GF-D8 (cell line): ENCODE data around the gene MACF1.
"Not testable (repeated sequence)": the region's sequence is repeated elsewhere in the genome, so short reads cannot be mapped to it uniquely, and the experiment has no call there.

Source experiments
- DNase-seq: peaks from one replicate; lab custom pipeline; 2025; lab: John Stamatoyannopoulos, UW

The MACF1 gene

DNA sequence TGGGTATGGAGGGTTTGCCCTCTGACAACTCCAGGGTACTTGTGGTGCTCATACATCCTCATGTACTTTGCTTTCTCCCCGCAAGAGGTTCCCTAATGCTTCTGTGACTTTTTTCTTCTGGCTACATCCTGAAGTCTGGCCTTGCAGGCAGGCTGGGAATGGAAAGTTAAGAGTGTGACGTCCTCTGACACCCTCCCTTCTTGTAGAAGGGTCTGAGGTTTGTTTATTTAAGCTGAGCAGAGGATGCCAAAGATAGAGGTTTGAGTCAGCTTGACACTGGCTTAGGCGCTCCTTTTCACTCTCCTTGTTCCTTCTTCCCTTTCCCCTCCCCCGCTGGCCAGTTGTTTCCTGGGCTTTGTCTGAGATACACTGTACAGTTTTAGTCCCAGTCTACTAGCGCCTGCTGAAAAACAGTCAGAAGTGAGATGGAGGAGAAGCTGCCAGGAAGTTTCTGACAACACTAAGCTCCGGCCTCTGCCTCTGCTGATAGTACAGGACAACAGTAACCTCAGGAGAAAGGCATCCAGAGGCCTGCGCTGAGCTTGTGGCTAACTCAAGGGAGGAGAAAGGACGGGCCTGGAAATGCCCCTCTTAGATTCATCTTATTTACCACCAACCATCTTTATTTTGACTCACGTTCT lies at the start of gene MACF1:
MACF1 (plus strand) TSS at position 255 of the 641 bp plus-strand sequence; CDS start at position 583, 328 bp downstream.
- peak; percentile 70 for DNase-seq

GRCh38 chr1:39157304-39157703 lies 47.2 kb upstream of the MACF1 start:
- DNase-seq = no peak

DNA sequence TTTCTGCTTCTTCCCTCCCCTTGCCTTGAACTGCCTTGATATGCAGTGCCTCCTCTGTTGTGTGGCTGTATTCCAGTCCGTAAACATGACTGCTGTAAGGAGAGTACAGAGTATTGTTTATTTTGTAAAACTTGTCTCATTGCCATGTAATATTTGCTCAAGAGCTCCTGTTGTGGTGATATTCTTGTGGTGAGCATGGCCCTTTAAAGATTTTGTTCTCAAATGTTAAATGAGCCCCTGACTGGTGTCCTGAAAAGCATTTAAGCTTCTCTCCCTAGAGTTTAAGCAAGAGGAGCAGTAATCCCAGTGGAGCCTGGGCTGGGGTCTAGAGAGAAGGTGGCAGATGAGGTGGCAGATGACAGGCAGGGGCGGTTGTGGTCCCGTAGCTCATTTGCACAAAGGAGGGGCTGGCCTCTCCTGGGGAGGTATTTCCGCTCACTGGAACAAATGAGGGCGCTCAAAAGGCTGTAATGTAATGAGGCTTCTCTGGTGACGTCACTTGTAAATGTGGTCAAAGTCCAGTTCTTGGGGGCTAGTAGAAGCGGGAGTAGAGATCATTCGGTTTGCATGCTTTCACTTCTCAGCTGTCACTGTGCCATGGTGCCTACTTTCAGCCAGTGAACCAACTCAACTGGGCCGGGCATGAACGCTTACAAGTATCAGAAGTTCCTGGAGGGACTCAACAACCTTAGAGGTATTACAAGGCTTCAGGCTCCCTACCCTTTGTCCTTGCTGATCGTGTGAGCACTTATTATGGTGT lies 46.0 kb upstream of the MACF1 start:
- DNase-seq = no peak

- DNase-seq = no peak
These were observed 45.1 kb upstream of the MACF1 start for GRCh38 chr1:39159224-39160036.

GRCh38 chr1:39160703-39161102 lies 43.8 kb upstream of the MACF1 start:
- DNase-seq = no peak

DNA sequence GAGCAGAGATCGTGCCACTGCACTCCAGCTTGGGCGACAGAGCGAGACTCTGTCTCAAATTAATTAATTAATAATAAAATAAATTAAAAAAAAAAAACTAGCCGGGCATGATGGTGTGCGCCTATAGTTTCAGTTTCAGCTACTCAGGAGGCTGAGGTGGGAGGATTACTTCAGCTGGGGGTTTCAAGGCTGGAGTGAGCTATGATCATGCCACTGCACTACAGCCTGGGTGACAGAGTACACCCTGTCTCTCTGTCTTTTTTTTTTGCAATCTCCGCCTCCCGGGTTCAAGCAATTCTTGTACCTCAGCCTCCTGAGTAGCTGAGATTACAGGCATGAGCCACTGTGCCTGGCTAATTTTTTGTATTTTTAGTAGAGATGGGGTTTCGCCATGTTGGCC lies 42.7 kb upstream of the MACF1 start:
- not testable (repeated sequence) for DNase-seq

- no peak for DNase-seq
These were observed 41.0 kb upstream of the MACF1 start for GRCh38 chr1:39163469-39163868.

GRCh38 chr1:39164256-39164655 lies 40.2 kb upstream of the MACF1 start:
- DNase-seq = no peak

DNA sequence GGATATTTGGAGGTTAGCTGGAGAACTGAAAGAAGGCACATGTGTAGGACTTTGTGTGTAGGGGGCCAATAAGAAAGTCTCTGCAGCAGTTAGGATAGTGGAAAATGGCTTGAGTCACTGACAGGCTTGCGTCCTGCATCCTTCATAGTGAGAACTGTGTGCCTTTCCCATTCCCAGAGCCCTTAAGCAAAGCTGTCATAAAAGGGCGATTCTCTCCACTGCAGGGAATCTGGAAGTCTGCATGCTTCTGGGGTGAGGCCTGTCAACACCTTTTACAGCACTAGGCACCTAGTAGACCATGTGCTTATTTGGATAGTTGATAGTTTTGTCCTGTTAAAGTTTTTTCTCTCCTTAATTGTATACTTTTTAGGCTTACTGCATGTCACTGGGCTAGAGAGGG lies 39.4 kb upstream of the MACF1 start:
- no peak for DNase-seq

DNA sequence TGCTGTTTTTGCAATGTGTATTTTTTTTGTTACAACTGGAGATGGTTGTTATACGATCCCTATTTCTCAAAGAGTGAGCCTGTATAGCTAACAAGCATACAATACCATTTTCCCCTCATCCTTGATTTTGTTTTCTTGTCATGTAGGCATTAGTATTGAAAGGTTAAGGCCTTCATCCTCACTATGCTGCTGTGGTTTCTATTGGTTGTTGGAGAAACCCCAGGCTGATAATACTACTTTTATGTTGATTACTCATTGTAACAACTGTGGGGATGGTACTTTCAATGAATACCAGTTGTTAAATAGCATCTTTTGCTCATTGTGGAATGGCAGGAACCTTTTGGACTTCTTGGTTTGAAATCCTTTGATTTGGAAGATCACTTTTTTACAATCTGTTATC lies 39.0 kb upstream of the MACF1 start:
- DNase-seq = no peak

DNA sequence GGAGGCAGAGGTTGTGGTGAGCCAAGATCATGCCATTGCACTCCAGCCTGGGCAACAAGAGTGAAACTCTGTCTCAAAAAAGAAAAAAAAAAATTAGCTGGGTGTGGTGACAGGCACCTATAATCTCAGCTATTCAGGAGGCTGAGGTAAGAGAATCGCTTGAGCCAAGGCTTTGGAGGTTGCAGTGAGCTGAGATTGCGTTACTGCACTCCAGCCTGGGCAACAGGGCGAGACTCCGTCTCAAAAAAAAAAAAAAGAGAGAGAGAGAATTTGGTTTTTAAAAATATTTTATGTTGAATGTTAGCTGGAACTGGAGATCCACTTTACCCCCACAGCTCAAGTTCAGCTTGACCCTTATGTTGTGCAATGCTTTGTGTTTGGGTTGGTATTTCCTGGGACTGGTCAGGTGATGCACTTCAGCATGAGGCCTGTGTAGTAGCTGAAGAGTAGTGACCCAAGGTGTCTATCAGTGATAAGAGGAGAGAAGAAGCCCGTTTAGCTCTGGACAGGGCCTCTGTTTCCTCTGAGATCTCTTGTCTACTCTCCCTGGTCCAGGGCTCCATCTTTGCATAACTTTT lies 36.8 kb upstream of the MACF1 start:
- DNase-seq = peak; percentile 11

DNA sequence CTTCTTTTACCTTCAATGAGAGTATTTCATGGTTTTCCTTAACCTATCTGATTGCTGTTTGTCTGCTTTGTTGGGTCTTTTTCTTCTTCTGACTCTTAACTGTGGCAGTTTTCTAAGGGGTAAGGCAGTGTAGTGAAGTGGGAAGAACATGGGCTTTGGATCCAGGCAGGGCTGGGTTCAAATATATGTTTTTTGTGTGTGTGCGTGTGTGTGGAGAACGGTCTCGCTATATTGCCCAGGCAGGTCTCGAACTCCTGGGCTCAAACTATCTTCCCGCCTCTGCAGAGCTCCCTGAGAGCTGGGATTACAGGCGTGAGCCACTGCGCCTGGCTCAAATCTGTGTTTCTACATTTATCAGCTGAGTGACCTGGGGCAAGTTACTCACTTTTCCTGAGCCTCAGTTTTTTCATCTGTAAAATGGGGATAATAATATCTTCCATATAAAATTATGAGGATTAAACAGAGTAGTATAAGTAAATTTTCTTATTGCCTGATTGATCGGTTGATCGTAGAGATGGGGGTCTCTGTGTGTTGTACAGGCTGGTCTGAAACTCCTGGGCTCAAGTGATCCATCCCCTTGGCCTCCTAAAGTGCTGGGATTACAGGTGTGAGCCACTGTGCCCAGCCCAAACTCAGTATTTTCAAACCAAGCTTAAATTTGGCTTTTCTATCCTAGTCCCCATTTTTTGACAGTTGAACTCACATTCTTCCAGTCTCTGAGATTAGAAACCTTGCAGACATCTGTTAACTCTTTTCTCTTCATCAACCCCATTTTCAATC lies 36.0 kb upstream of the MACF1 start:
- DNase-seq = no peak

GRCh38 chr1:39170731-39171667 lies 33.5 kb upstream of the MACF1 start:
- DNase-seq = no peak

- no peak for DNase-seq
These were observed 31.1 kb upstream of the MACF1 start for GRCh38 chr1:39173119-39173994.

GRCh38 chr1:39173995-39174380 lies 30.5 kb upstream of the MACF1 start:
- DNase-seq = no peak

- DNase-seq = no peak
These were observed 30.0 kb upstream of the MACF1 start for GRCh38 chr1:39174390-39175081.

GRCh38 chr1:39177706-39178105 lies 26.8 kb upstream of the MACF1 start:
- no peak for DNase-seq

DNA sequence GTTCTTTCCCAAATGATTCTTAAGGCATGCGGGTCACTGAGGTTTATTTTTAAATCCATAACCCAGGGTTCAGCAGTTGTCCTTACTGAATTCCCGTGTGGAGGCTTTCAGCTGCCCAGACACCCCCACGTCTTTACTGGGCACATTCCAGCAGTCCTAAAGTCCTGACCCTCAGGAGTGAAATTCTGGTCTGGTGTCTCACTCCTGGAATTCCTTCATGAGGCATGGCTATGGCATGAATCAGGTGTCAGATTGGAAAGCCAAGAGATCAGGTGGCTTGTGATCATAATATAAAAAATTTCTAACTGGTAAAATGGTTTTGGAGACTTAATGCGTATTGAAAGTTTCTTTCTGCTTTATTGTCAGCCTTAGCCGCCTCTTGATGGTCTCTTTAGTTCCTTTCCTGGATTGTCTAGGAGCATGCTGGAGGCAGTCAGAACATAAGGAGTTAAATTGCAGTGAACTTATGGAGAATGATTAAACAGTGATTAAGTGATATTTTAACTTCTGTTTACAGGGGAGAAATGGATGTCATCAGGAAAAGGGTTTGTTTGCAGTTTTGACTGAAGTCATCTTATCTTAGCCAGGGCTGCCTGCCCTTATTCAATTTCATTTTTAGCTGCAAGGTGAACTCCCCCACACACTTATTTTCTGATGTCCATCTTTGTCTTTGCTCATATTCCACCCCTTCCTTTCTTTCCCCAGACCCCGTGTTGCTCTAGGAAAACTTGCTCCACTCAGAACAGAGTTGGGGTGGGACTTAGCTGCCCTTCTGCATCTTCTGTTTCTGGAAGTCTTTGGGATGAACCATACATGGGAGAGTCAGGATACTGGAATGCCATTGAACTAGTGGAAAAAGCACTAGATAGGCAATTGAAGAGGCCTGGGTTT lies 25.7 kb upstream of the MACF1 start:
- DNase-seq = no peak
